ENCODE data around the gene RFX8. TPM values are rescaled to one million over a fixed set of nuclear protein-coding genes. Genes with fewer than 3 reads are reported as not detected.

RFX8 gene
- total and polyA plus RNA-seq, 2 of the 13 experiments (the other 11 are each of a cell fraction or from before 2014, with no cell fraction given) = not detected

- TF ChIP-seq ZNF83 (CRISPR knock-in tag; IDR thresholded peaks at IDR 0.05; ENCODE audit: borderline replicate concordance) (no peak), ZNF644 (CRISPR knock-in tag; IDR thresholded peaks at IDR 0.05; ENCODE audit: low read depth) (0 out of 2 replicates have a peak, but pooled peaks have one; percentile 8), TRAFD1 (CRISPR knock-in tag; IDR thresholded peaks at IDR 0.05; ENCODE audit: borderline replicate concordance) (no peak), E2F2 (CRISPR knock-in tag; IDR thresholded peaks at IDR 0.05; ENCODE audit: borderline replicate concordance) (no peak), FOXJ3 (CRISPR knock-in tag; IDR thresholded peaks at IDR 0.05; ENCODE audit: borderline replicate concordance) (no peak), XRCC5 (optimal IDR thresholded peaks at IDR 0.05; ENCODE audit: low read length) (no peak), SP4 (CRISPR knock-in tag; IDR thresholded peaks at IDR 0.05) (0 out of 2 replicates have a peak, but pooled peaks have one; percentile 28), DNMT1 (CRISPR knock-in tag; IDR thresholded peaks at IDR 0.05) (no peak), THAP11 (CRISPR knock-in tag; IDR thresholded peaks at IDR 0.05) (peak; percentile 47; the same call in 1 of the 2 replicates), ZFP36L1 (CRISPR knock-in tag; IDR thresholded peaks at IDR 0.05) (no peak), MED1 (CRISPR knock-in tag; IDR thresholded peaks at IDR 0.05) (peak; percentile 32), EHMT2 (IDR thresholded peaks at IDR 0.05; ENCODE audit: borderline replicate concordance, low read depth, low read length) (no peak), RBM39 (IDR thresholded peaks at IDR 0.05; ENCODE audit: low read depth, low read length, poor library complexity, severe bottlenecking) (no peak), FOXA3 (CRISPR knock-in tag; IDR thresholded peaks at IDR 0.05) (peak; percentile 19; the same call in 1 of the 2 replicates), ZNF550 (CRISPR knock-in tag; IDR thresholded peaks at IDR 0.05; ENCODE audit: borderline replicate concordance) (0 out of 2 replicates have a peak, but pooled peaks have one; percentile 46), ZNF800 (CRISPR knock-in tag; IDR thresholded peaks at IDR 0.05) (no peak), TBX2 (CRISPR knock-in tag; IDR thresholded peaks at IDR 0.05; ENCODE audit: borderline replicate concordance) (no peak), FOXP4 (CRISPR knock-in tag; IDR thresholded peaks at IDR 0.05) (peak; percentile 70; the same call in 1 of the 2 replicates), ZNF253 (CRISPR knock-in tag; IDR thresholded peaks at IDR 0.05; ENCODE audit: borderline replicate concordance) (no peak), ZMYM2 (CRISPR knock-in tag; IDR thresholded peaks at IDR 0.05) (no peak), CHCHD3 (CRISPR knock-in tag; IDR thresholded peaks at IDR 0.05) (no peak), SETDB1 (CRISPR knock-in tag; IDR thresholded peaks at IDR 0.05; ENCODE audit: borderline replicate concordance) (no peak)
Measured at GRCh38 chr2:101518578-101519492, 43.9 kb upstream of the RFX8 start (continued).
